D721Med (cell line): ENCODE data around the gene AHSG.
"Not testable (repeated sequence)": the region's sequence is repeated elsewhere in the genome, so short reads cannot be mapped to it uniquely, and the experiment has no call there.

Experiments
- DNase-seq: peaks from one replicate; pipeline ENCODE4 v3.0.0; 2011; ENCODE audit warnings: low spot score; ENCODE audit not compliant: insufficient read length
- FAIRE-seq: peaks from 2 replicates; lab custom pipeline; 2011; peaks lifted over from hg19 to GRCh38; lab: Jason Lieb, UNC
- CTCF ChIP-seq: IDR thresholded peaks from 2 replicates; pipeline ENCODE4 v1.5.1; 2012; ENCODE audit warnings: mild to moderate bottlenecking, control low read depth; ENCODE audit not compliant: insufficient read depth; ENCODE audit errors: missing control alignments

The AHSG gene

GRCh38 chr3:186583831-186584230 is 29.0 kb upstream of the AHSG start:
- FAIRE-seq (no peak), DNase-seq (no peak)
- TF ChIP-seq CTCF, result no peak

GRCh38 chr3:186586245-186586644 is 26.6 kb upstream of the AHSG start:
- not testable (repeated sequence) for FAIRE-seq, DNase-seq

- DNase-seq (no peak), FAIRE-seq (no peak)
- TF ChIP-seq CTCF, result no peak
Observed at GRCh38 chr3:186587183-186587582, 25.7 kb upstream of the AHSG start.

GRCh38 chr3:186588632-186589031 is 24.2 kb upstream of the AHSG start:
- DNase-seq (no peak), FAIRE-seq (no peak)
- no peak for TF ChIP-seq CTCF

- no peak for DNase-seq
- TF ChIP-seq CTCF, result peak; percentile 37
- no peak for FAIRE-seq
Observed at GRCh38 chr3:186589121-186589520, 23.7 kb upstream of the AHSG start.

GRCh38 chr3:186589856-186590579 is 22.8 kb upstream of the AHSG start:
- DNase-seq (no peak), FAIRE-seq (no peak)
- TF ChIP-seq CTCF, result no peak

GRCh38 chr3:186590580-186591295 is 22.1 kb upstream of the AHSG start:
- no peak for DNase-seq
- FAIRE-seq, result no peak
- TF ChIP-seq CTCF, result no peak
